Sigmoid colon (tissue), 3 donors: ENCODE data around the gene BEND6.

Experiments
- POLR2A ChIP-seq, 2 donors: fragments of 450-650 bp; IDR thresholded peaks; one replicate each; pipeline ENCODE4 v1.6.1; 2016; ENCODE audit warnings: antibody characterized with exemption in 2 of 2, mild to moderate bottlenecking in 2 of 2, moderate library complexity in 2 of 2
- TF ChIP-seq, protein P1 (sequence below), 4 experiments: fragments of 450-650 bp in 3 of 4; fragments of 200-600 bp in 1 of 4; IDR thresholded peaks; one replicate each; pipeline ENCODE4 v1.5.1; 2016 to 2019; ENCODE audit warnings: antibody characterized with exemption in 4 of 4, mild to moderate bottlenecking in 3 of 4, moderate library complexity in 2 of 4

DNA sequence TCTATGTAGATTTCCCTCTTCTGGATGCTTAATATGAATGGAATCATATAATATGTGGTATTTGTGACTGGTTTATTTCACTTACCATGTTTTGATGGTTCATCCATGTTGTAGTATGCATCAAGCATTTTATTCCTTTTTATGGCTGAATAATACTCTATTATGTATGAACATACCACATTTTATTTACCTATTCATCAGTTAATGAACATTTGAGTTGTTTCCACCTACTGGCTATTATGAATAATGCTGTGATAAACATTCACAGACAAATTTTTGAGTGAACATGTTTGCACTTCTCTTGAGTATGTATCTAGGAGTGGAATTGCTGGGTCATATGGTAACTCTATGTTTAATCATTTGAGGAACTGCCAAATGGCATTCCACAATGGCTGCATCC, 120.2 kb downstream of the BEND6 start:
- TF ChIP-seq POLR2A (IDR thresholded peaks at IDR 0.05), result no peak
- TF ChIP-seq, protein P1, sequence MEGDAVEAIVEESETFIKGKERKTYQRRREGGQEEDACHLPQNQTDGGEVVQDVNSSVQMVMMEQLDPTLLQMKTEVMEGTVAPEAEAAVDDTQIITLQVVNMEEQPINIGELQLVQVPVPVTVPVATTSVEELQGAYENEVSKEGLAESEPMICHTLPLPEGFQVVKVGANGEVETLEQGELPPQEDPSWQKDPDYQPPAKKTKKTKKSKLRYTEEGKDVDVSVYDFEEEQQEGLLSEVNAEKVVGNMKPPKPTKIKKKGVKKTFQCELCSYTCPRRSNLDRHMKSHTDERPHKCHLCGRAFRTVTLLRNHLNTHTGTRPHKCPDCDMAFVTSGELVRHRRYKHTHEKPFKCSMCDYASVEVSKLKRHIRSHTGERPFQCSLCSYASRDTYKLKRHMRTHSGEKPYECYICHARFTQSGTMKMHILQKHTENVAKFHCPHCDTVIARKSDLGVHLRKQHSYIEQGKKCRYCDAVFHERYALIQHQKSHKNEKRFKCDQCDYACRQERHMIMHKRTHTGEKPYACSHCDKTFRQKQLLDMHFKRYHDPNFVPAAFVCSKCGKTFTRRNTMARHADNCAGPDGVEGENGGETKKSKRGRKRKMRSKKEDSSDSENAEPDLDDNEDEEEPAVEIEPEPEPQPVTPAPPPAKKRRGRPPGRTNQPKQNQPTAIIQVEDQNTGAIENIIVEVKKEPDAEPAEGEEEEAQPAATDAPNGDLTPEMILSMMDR (IDR thresholded peaks at IDR 0.05), result no peak
